HG03432 (cell line): ENCODE measurements around the gene DAAM2.

ENCODE experiments used
- ATAC-seq: cut with Tn5 transposase; IDR thresholded peaks from one replicate; pipeline ENCODE4 v1.9.1; 2021; ENCODE audit warnings: mild to moderate bottlenecking, moderate library complexity; ENCODE audit not compliant: unreplicated experiment

The DAAM2 gene

DNA sequence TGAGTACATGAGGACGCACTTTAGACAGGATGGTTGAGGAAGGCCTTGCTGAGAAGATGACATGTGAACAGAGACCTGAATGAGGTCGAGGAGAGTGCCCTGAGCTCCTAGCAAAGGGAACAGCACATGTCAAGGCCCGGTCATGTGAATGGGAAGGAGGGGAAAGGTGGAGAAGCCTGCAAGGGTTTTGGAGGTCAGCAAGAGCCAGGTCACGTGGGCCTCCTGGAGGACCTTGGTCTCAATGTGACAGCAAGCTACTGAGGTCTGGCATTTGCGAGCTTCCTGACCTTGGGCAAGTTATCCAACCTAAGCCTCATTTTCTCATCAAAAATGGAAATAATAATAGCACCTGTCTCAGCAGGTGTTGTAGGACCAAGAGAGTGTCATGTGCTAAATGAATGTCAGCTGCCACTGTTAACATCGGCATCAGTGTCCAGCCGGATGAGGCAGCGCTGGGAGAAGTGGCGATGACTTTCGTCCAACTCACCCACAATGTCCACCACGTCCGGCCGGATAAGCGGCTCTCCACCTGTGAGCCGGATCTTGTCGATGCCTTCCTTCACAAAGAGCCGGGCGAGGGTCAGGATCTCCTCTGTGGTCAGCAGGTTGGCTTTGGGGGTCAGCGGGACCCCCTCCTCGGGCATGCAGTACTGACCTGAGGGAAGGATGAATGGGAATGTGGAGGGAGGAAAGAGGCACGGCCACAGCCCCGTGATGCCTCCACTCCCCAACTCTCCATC lies 133.2 kb downstream of the DAAM2 start:
- ATAC-seq = no peak

DNA sequence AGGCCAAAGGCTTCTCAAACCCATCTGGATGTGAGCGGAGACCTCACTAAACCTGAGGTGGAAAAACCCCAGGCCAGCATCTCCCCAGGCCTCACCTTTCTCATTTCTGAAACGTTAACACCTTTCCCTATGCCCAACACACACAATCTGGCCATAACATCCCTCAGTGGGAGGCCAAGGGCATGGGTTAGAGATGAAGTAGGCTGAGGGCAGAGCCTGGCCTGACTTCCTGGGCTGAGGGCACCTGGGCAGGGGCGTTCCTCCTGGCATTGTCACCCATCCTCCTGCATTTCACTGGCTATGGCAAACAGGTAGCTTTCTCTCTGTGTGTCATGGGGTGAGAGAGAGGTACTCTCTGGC lies 133.7 kb downstream of the DAAM2 start:
- no peak for ATAC-seq

GRCh38 chr6:39926668-39927067 lies 134.5 kb downstream of the DAAM2 start:
- no peak for ATAC-seq

- no peak for ATAC-seq
These were observed 135.0 kb downstream of the DAAM2 start for GRCh38 chr6:39927159-39927558.

GRCh38 chr6:39929039-39929732 lies 137.0 kb downstream of the DAAM2 start:
- ATAC-seq = no peak

DNA sequence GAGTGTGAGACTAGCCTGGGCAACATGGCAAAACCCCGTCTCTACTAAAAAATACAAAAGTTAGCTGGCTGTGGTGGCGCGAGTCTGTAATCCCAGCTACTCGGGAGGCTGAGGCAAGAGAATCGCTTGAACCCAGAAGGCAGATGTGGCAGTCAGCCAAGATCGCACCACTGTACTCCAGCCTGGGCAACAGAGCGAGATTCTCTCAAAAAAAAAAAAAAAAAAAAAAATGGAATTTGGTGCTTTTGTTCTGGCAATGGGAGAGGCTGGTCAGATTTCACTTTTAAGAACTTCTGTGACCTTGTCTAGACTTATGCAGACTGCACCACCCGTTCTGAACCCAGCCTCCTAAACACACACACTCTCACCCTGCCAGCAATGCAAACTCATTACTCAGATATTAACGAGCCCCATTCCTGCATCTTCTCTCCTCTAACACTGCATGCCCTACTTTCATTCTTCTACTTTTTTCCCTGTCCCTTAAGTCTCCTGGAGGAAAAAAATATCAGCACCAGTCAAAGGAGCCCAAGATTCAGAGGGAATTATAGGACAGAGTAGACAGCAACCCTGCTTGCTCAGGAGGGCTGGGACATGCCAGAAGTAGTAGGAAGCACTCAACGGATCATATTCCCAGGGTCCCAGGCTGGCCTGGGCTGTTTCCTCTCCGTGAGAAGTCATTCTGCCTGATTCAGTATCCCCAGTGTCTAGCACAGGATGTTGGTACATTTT lies 137.7 kb downstream of the DAAM2 start:
- ATAC-seq = no peak

DNA sequence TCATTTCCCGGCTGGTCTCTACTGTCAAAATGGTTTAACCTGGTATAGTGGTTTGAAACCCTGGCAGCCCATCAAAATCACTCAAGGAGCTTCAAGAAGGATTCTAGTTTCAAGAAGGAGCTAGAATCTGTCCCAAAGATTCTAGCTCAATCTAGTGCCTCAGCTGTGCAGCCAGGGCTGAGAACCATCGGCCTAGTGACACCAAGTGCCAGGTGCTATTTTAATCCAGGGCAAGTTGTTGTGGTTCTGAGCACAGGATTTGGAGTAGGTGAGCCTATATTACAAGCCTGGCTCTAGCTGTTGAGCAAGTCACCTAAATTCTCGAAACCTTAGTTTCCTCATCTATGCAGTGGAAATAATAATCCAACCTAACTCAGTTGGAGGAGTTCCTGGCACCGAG lies 138.4 kb downstream of the DAAM2 start:
- no peak for ATAC-seq

DNA sequence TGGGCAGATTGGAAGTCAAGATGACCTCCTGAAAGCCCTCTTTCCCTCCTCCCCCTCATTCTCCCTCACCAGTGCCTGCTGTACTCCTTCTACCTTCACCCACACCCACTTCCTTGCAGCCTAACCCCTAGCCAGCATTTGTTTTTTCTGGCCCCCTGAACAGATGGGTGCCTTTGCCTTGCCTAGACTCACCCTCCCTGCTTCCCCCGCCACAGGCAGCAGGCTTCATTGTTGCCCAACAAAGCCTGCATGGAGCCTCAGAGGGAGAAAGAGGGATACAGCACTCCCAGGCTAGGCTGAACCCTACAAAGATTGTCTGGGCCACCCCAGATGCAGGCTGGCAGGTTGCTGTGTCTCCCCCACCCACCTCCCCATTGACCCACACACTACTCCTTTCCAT lies 139.4 kb downstream of the DAAM2 start:
- no peak for ATAC-seq

DNA sequence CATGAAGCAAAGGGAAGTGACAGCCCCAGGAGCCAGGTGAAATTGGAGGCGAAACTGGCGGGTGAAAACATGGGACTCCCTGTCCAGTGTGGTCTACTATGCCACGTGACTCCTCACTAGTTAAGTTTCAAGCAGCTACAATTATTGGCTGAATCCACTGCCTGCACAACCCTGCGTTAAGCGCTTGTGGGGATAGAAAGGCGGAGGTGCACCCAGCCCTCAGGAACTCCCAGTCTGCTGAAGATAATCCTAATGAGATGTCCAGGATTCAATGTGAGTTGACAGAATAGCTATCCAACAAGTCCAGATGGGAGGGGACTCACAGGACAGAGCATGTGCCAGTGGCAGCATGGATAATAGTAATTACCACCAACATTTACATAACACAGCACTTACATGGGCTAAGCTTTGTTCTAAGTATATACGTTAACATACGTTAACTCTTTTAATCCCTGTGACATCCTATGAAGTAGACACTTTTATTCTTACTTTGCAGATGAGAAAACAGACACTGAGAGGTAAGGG lies 140.3 kb downstream of the DAAM2 start:
- ATAC-seq = no peak

DNA sequence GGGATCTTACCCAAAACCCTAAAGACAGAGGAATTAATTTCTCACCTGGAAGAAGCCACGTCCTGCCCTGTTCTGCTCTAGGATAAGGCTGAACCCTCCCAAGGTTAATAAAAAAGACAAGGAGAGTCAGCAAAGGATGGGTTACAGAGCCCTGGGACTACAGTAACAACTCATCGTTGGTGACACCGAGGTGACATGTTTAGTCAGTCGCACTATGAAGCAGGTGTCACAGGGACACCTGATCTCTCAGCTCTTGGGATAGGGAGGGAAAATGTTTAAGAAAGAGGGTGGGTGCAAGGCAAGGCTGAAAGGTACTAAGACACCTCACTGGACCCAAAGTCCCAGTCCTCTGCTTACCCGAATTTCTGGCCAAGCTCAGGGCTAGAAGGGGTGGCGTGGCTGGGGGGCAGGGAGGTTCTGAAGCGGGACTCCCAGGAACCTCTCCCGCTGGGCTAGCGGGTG lies 141.5 kb downstream of the DAAM2 start:
- ATAC-seq = no peak

GRCh38 chr6:39934131-39934757 lies 142.1 kb downstream of the DAAM2 start, which contains the start of gene MOCS1:
Gene MOCS1 (minus strand): TSS chr6:39934462. CDS start chr6:39934417, 45 bp downstream.
- ATAC-seq = no peak

GRCh38 chr6:39935241-39935640 lies 143.1 kb downstream of the DAAM2 start:
- ATAC-seq = no peak

DNA sequence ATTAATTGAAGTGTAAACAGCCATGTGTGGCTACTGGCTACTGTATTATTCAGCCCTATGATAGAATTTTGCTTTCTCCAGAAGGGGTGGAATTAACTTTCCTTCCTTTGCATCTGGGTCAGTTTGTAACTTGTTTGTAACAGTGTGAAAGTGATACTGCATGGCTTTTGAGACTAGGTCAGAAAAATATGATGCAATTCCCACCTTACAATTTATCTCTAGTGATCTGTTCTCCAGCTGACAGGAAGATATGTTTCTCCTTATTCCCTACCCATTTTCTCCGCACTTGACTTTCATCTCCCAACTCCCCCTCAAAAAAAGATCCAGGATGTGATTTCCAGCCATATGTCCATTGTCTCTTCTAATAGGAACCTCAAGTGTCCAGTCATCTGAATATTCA lies 144.7 kb downstream of the DAAM2 start:
- ATAC-seq = no peak

GRCh38 chr6:39937686-39938333 lies 145.6 kb downstream of the DAAM2 start:
- ATAC-seq = no peak

DNA sequence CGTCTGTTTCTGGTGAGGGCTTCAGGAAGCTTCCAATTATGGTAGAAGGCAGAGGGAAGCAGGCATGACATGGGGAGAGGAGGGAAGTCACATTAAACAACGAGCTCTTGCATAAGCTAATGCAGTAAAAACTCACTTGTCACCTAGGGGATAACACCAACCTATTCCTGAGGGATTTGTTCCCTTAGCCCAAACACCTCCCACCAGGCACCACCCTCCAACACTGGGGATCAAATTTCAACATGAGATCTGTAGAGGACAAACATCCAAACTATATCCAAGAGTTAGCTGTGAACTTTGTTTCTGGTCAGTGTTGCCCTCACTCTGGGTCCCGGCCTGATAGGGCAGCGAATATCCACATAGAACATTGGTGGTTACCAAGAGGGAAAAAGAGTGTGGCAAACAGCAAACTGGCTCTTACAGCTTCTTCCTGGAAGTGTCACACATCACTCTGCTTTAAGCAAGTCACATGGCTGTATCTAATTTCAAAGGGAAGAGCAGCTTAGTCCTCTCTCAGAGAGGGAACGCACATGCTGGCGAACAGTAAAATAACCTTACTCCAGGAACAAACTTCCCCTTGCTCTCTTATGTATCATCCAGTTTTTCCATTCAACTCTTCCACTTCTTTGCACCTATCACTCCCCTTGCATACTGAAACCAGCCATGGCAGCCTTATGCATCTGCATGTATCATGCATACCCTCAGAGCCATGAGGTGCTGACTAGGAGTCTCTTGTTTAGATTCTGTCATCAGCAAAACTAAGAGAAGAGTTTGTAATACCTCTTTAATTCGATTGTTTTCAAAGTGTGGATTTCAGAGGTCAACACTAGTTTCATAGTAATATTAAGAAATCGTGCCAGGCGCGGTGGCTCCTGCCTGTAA lies 146.8 kb downstream of the DAAM2 start:
- no peak for ATAC-seq

DNA sequence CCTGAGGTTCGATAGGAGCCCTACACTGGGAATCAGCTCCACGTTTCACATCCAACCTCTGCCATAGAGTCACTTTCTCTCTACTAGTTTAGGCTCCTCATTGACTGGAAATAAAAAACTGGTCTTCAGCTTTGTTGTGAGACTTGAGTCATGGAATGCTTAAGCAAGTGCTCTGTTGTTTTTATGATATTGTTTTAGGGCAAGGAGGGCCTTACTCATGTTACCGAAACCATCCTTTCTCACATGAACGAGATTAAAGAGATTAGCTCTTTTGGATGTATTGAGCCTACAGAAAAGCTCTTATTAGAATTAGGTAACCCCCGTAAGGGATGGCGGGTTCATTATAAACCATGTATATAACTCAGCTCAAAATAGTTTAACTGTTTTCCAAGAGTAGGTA lies 149.0 kb downstream of the DAAM2 start:
- no peak for ATAC-seq

GRCh38 chr6:39941820-39942219 lies 149.6 kb downstream of the DAAM2 start:
- ATAC-seq = no peak

- ATAC-seq = no peak
These were observed 150.9 kb downstream of the DAAM2 start for GRCh38 chr6:39942903-39943580.

DNA sequence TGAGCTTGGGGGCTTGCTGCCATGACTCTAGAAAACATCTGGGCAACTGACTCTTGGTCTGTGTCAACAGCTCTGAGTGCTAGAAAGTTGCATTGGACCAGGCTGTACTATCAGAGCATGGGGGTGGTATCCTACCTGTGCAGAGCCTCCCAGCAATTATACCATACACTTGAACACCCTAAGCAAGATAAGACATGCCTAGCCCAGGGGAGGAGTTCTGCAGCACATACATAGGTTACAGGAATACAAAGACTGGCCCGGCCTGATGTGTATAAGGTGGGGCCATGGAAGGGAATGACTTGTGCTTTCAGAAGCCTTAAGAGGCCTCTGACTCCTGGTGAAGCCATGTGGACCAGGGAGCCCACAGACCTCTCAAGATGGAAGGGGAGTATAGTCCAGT lies 153.4 kb downstream of the DAAM2 start:
- no peak for ATAC-seq
